Retinal pigment epithelial cell (primary cell): ENCODE data around the gene TRIM60.
"Not testable (repeated sequence)": the region's sequence is repeated elsewhere in the genome, so short reads cannot be mapped to it uniquely, and the experiment has no call there.

ENCODE experiments used
- DNase-seq: peaks from one replicate; pipeline ENCODE4 v3.0.0-alpha.2; 2010; ENCODE audit warnings: low read depth
- H3K4me3 ChIP-seq: 2 replicates; pipeline ENCODE4 v1.5.1; 2011; ENCODE audit warnings: mild to moderate bottlenecking, low read length, control low read depth, moderate library complexity
- CTCF ChIP-seq: conservative IDR thresholded peaks from 2 replicates; pipeline ENCODE4 v1.5.1; 2011; ENCODE audit warnings: low read depth, low read length, control low read depth, inconsistent platforms

The TRIM60 gene

GRCh38 chr4:165058666-165059065, 26.9 kb downstream of the TRIM60 start:
- TF ChIP-seq CTCF: no peak
- no peak overlapping the region for H3K4me3 ChIP-seq
- DNase-seq: no peak

GRCh38 chr4:165059386-165059785, 27.6 kb downstream of the TRIM60 start:
- no peak overlapping the region for H3K4me3 ChIP-seq
- no peak for TF ChIP-seq CTCF
- DNase-seq: peak; percentile 1

GRCh38 chr4:165060938-165061337, 29.1 kb downstream of the TRIM60 start:
- TF ChIP-seq CTCF: peak; percentile 39
- DNase-seq: no peak
- H3K4me3 ChIP-seq: no peak overlapping the region

GRCh38 chr4:165070560-165070959, 38.8 kb downstream of the TRIM60 start:
- DNase-seq: no peak

GRCh38 chr4:165073346-165073745, 41.5 kb downstream of the TRIM60 start:
- not testable (repeated sequence) for H3K4me3 ChIP-seq, DNase-seq

More at GRCh38 chr4:165070560-165070959, 38.8 kb downstream of the TRIM60 start:
- TF ChIP-seq CTCF: no peak
- H3K4me3 ChIP-seq: no peak overlapping the region

GRCh38 chr4:165077034-165077578, 45.3 kb downstream of the TRIM60 start:
- DNase-seq: no peak
- TF ChIP-seq CTCF: no peak
- H3K4me3 ChIP-seq: no peak overlapping the region

- H3K4me3 ChIP-seq: no peak overlapping the region
- no peak for TF ChIP-seq CTCF
- DNase-seq: peak; percentile 23
These were observed 47.7 kb downstream of the TRIM60 start for GRCh38 chr4:165079476-165079875.

- not testable (repeated sequence) for DNase-seq, H3K4me3 ChIP-seq
These were observed 53.0 kb downstream of the TRIM60 start for GRCh38 chr4:165084787-165085186.
